Pancreas (tissue), 10 donors: ENCODE data around the gene TMEM121. TPM values are rescaled to one million over a fixed set of nuclear protein-coding genes. Genes with fewer than 3 reads are reported as not detected.

Source experiments
- ATAC-seq, 4 donors: fragments of 200-7000 bp; cut with Tn5 transposase; one replicate each; pipeline versions ENCODE4 v1.8.0 to v1.9.1; 2020; ENCODE audit warnings: mild to moderate bottlenecking in 4 of 4, moderate library complexity in 4 of 4
- DNase-seq, 6 donors: peaks; one replicate each; pipeline ENCODE4 v3.0.0-alpha.2; 2020
- FAIRE-seq: peaks from 2 replicates; lab custom pipeline; 2012; peaks lifted over from hg19 to GRCh38; lab: Jason Lieb, UNC
- H3K27ac ChIP-seq, 4 donors: fragments of 200-600 bp; sonication (generic); 1 replicate in 3 of 4; 2 replicates in 1 of 4; pipeline versions ENCODE4 v1.5.0 to v1.8.0; 2020
- H3K27me3 ChIP-seq, 4 donors: fragments of 200-600 bp; one replicate each; pipeline ENCODE4 v1.8.0; 2021
- H3K36me3 ChIP-seq, 3 donors: fragments of 200-600 bp; sonication (generic) in 1 of 3; one replicate each; pipeline versions ENCODE4 v1.5.0 to v1.8.0; 2020 to 2021
- H3K4me1 ChIP-seq, 3 donors: fragments of 200-600 bp; one replicate each; pipeline ENCODE4 v1.8.0; 2021
- H3K4me3 ChIP-seq, 4 donors: fragments of 200-600 bp; sonication (generic) in 2 of 4; one replicate each; pipeline versions ENCODE4 v1.5.0 to v1.8.0; 2020 to 2021
- H3K9me3 ChIP-seq, 4 donors: fragments of 200-600 bp; one replicate each; pipeline ENCODE4 v1.8.0; 2021
- WGBS, 2 donors: extraction: QIAGEN DNeasy Blood & Tissue Kit; methylation state at CpG; one replicate each; pipeline ENCODE4 v1.1.7; 2013; 5-methylcytosine and 5-hydroxymethylcytosine counted together
- intact Hi-C, 3 donors: fragments of 100-400 bp; cut with DNase I; formaldehyde crosslinking; loops; one replicate each; pipeline versions ENCODE4 v1.11.1 to v1.14.2; 2022
- polyA plus RNA-seq, 2 donors: library from polyadenylated mRNA; stranded (reverse); fragments of 200-250 nt; gene quantifications; one replicate each; pipeline ENCODE4 v1.2.3, GENCODE V29; 2013
- total RNA-seq, 6 donors: library from RNA; stranded (reverse); fragmentation: NEBNext Ultra II Directional in 4 of 6; extraction: Animal tissue kit (Norgen Biotek cat#: 25700) in 4 of 6; gene quantifications; one replicate each; pipeline versions ENCODE4 v1.2.1 to v1.2.4, GENCODE V29; 2021 to 2023
- TF ChIP-seq, protein P1 (sequence below), 4 donors: fragments of 200-600 bp; sonication (generic) in 3 of 4; IDR thresholded peaks; one replicate each; pipeline versions ENCODE4 v1.5.0 to v1.8.0; 2021; ENCODE audit warnings: antibody characterized with exemption in 4 of 4
- donor health status: healthy with polysubstance abuse.
- donor health status: DM: no; HTN: no; CAD: no; lungs with moderate emphysema.
- donor health status: DM: no; HTN: no; CAD: no.
- donor health status: control.
- donor health status: control.
- donor health status: Bipolar disorder and iron deficiency.
- donor health status: DM: yes; HTN: yes; CAD: no.
- donor health status: DM: no; HTN: no; CAD: no.
- donor health status: DM: no; HTN: no; CAD: no.
- donor health status: DM: yes; HTN: yes; CAD: no.

Gene TMEM121
- total and polyA plus RNA-seq, 8 donors, result 0.92 to 3.3 (median 1.8) TPM

DNA sequence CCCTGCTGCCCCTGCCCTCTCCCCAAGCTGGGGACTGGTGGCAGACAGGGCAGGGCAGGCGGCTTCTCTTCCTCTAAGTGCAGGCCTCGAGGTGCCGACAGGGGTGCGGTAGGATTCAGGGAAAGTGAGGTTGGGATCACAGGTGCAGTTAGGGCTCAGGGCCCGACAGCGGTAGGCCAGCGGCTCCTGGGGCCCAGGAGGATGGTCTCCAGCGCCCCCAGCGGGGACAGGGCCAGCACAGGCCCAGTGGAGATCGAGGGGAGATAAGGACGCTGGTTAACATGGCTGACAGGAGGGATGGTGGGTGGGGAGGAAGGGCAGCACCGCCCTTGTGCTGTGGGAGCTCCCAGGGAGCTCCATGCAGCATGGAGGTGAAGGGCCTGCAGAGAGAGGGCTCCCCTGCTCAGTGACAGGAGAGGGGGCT is 40.6 kb upstream of the TMEM121 start:
- DNase-seq, result peak in 2 of 6 donors; percentile 63 to 66
- ATAC-seq, result no peak
- Histone ChIP-seq H3K27ac (no peak overlapping the region), H3K27me3 (peaks cover 0 to 11% (median 0%) of the 10 kb centered on the region in 4 donors), H3K36me3 (no peaks in the 10 kb centered on the region), H3K9me3 (no peaks in the 10 kb centered on the region), H3K4me3 (no peak overlapping the region), H3K4me1 (peaks cover 8 to 47% (median 18%) of the 10 kb centered on the region in 3 donors)
- no peak for FAIRE-seq
- intact Hi-C loops, result loop anchor here in 2 of 3 donors (5.0 kb wide), 1 partner anchor 113 kb away; no protein-coding TSS in a partner anchor
- TF ChIP-seq, protein P1, sequence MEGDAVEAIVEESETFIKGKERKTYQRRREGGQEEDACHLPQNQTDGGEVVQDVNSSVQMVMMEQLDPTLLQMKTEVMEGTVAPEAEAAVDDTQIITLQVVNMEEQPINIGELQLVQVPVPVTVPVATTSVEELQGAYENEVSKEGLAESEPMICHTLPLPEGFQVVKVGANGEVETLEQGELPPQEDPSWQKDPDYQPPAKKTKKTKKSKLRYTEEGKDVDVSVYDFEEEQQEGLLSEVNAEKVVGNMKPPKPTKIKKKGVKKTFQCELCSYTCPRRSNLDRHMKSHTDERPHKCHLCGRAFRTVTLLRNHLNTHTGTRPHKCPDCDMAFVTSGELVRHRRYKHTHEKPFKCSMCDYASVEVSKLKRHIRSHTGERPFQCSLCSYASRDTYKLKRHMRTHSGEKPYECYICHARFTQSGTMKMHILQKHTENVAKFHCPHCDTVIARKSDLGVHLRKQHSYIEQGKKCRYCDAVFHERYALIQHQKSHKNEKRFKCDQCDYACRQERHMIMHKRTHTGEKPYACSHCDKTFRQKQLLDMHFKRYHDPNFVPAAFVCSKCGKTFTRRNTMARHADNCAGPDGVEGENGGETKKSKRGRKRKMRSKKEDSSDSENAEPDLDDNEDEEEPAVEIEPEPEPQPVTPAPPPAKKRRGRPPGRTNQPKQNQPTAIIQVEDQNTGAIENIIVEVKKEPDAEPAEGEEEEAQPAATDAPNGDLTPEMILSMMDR (IDR thresholded peaks at IDR 0.05), result peak in 1 of 4 donors; percentile 14
- 16 to 19% methylated on average over 10 to 12 of the region's 12 CpGs for WGBS, 2 donors

DNA sequence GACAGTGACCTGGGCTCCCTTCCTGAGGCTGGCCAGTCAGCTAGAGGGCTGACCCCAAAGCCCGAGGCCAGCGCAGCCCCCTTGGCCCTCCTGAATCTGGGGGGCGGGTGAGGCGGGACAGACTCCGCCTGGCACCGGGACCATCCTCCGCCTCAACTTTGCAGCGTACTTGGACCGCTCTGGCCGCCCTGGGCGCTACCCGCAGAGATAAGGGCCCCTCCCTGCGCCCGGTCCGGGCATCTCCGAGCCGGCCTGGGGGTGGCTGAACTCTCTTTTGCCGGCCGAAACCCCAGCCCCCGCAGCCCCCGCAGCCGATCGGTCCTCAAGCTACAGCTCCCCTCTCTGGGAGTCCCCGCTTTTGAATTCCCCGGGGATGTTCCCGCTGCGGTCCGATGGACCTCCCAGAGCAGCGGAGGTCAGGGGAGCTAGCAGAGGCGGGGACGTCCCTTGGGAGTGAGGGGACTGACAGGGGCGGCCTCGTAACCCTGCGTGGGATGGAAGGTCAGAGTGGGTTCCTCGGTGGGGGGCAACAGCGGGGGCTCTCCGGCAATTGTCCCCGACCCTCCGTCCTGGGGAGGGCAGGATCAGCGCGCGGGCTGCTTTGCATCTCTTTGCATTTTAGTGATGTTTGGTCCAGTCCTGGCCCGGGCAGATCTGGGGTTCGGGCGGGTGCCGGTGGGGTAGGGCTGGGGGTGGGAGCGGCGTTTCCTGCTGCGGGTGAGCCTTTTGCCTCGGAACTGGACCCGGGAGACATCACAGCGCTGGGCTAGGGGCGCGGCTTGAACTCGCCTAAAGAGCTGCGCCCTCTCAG is 40.0 kb upstream of the TMEM121 start, which contains the start of gene CRIP1:
Gene CRIP1, plus strand, starts transcription at position 724 of the 811 bp plus-strand sequence. CDS start 374 bp downstream, outside the sequence.
- TF ChIP-seq, protein P1 (IDR thresholded peaks at IDR 0.05), result no peak
- Histone ChIP-seq H3K36me3 (no peaks in the 10 kb centered on the region), H3K27ac (peak within 1 kb of the TSS in 3 of 4 donors; percentile 15 to 41 (median 22)), H3K4me1 (peaks cover 8 to 47% (median 14%) of the 10 kb centered on the region in 3 donors), H3K4me3 (peak within 1 kb of the TSS in 3 of 4 donors; percentile 7 to 43 (median 14)), H3K9me3 (no peaks in the 10 kb centered on the region), H3K27me3 (peaks cover 0 to 11% (median 0%) of the 10 kb centered on the region in 4 donors)
- 10% methylated on average over 55 to 56 of the region's 56 CpGs for WGBS, 2 donors
- peak in 2 of 6 donors; percentile 28 to 48 for DNase-seq
- no peak for FAIRE-seq
- no peak for ATAC-seq
- intact Hi-C loops, result loop anchor here in 2 of 3 donors (5.0 kb wide), 1 partner anchor 114 kb away; no protein-coding TSS in a partner anchor

DNA sequence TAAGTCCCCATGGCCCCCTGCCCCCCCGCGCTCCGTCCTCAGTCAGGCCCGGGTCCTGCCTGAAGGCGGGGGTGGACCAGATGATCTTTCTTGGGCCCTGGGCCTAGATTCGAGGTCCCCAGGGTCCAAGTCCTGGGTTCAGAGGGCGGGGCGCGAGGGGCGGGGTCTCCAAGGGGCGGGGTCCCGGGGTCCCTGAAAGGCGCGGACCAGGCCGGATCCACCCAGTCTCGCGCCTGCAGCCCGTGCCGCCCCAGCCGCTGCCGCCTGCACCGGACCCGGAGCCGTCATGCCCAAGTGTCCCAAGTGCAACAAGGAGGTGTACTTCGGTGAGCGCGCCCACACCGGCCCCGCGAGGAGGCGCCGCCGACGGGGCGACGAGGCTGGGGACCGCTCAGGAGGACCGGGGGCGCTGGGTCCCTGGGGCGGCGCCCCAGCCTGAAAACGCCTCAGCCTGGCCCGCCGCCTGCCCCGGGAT is 39.4 kb upstream of the TMEM121 start:
- TF ChIP-seq, protein P1 (IDR thresholded peaks at IDR 0.05), result no peak
- ATAC-seq (no peak), DNase-seq (peak in 1 of 6 donors; percentile 62), FAIRE-seq (no peak)
- Histone ChIP-seq H3K36me3 (no peaks in the 10 kb centered on the region), H3K4me1 (peaks cover 7 to 41% (median 10%) of the 10 kb centered on the region in 3 donors), H3K9me3 (no peaks in the 10 kb centered on the region), H3K4me3 (peak overlapping the region in 3 of 4 donors; percentile 7 to 43 (median 14)), H3K27ac (peak overlapping the region in 3 of 4 donors; percentile 15 to 41 (median 22)), H3K27me3 (peaks cover 0 to 11% (median 0%) of the 10 kb centered on the region in 4 donors)
- WGBS, 2 donors, result 3 to 5% methylated on average over 33 to 45 of the region's 45 CpGs
- intact Hi-C loops, result loop anchor here in 2 of 3 donors (5.0 kb wide), 1 partner anchor 115 kb away; no protein-coding TSS in a partner anchor

DNA sequence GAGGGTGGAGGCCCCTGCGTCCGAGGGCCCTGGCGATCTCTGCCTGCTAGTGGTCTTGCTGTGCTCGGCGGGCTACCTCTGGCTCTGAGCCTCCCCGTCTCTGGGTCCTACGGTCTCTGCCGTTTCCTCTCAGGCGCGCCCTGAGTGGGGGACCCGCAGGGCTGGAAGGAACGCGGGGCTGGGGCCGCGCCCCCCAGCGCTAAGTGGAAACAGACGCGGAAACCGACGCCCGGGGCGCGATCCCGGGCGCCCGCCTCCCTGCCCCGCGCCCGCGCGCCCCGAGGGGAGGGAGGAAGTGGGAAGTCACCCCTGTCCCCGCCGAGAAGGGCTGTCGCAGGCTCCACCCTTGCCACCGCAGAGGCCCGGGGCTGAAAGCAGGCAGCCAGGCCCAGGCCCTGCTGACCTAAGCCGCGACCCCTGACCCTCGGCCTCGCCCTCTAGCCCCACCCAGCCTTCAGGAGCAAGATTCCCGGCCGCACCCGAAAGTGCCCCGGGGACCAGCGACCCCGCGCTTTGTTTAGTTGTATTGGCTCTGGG is 38.9 kb upstream of the TMEM121 start:
- ATAC-seq (no peak), FAIRE-seq (no peak), DNase-seq (peak in 2 of 6 donors; percentile 38 to 57)
- TF ChIP-seq, protein P1 (IDR thresholded peaks at IDR 0.05), result no peak
- Histone ChIP-seq H3K27me3 (peaks cover 0 to 11% (median 0%) of the 10 kb centered on the region in 4 donors), H3K4me1 (peaks cover 2 to 35% (median 6%) of the 10 kb centered on the region in 3 donors), H3K9me3 (no peaks in the 10 kb centered on the region), H3K4me3 (peak overlapping the region in 3 of 4 donors; percentile 7 to 43 (median 14)), H3K36me3 (no peaks in the 10 kb centered on the region), H3K27ac (peak overlapping the region in 3 of 4 donors; percentile 15 to 41 (median 22))
- WGBS, 2 donors, result 5 to 6% methylated on average over 21 to 48 of the region's 48 CpGs
- intact Hi-C loops, result loop anchor here in 2 of 3 donors (5.0 kb wide), 1 partner anchor 115 kb away; no protein-coding TSS in a partner anchor
